ENCODE data around the gene ME3.
"Not testable (repeated sequence)": the region's sequence is repeated elsewhere in the genome, so short reads cannot be mapped to it uniquely, and the experiment has no call there.

ME3 gene

DNA sequence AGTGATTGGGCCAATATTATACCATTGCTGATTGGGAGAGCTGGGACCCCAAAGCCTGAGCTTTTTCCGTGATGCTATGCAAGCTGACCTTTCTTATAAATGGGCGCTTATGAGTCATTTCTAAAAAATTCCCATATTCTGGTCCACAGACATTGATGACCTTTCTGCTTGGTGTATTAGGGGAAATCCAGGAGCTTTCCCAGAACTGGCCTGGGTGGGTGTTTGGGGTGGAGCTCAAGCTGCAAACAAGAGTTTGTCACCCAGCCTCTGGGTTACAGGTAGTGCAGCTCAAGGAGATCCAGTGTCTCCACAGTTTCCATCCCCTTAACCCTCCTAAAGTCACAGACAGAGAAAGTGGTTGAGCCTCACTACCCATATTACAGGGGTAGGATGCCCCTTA, 230.0 kb downstream of the ME3 start:
- no peak for DNase-seq (ENCODE audit: low read depth in 2 of 2, low spot score in 1 of 2)

DNA sequence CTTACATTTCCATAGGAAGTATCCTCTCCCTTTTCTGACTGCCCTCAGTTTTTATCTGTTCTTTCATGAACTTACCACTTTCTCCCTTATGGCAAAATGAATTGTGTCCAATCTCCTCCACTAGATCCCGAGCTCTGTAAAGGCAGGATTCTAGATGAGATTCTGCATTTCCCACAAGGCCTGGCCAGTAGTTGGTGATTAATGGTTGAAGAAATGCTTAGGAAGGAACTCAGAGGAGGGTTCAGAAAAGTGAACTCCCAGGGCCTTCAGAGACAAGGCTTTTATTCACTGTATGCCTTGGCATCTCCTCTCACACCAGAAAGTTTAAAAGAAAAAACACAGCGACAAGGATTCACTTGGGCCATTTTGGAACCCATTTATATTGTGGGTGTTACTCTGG, 231.6 kb downstream of the ME3 start:
- DNase-seq (ENCODE audit: low read depth in 2 of 2, low spot score in 1 of 2): no peak

DNA sequence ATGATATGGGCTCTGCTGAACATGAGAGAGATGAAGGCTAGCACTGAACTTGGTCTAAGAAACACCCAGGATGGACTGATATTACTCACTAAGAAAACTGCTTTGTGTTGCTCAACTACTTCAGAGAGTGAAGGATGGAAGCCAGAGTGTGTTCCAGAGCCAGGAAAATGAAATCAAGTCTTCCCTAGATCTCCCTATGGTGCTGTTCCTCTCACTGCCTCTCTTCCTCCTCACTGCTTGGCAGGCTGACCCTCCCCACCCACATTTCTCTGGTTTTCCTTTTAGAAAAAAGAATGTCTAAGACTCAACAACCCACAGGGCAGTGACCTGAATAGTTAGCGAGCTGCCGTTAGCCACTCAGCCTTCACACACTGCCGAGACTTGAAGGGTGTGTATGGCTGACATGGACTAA, 232.1 kb downstream of the ME3 start:
- no peak for DNase-seq (ENCODE audit: low read depth in 2 of 2, low spot score in 1 of 2)

DNA sequence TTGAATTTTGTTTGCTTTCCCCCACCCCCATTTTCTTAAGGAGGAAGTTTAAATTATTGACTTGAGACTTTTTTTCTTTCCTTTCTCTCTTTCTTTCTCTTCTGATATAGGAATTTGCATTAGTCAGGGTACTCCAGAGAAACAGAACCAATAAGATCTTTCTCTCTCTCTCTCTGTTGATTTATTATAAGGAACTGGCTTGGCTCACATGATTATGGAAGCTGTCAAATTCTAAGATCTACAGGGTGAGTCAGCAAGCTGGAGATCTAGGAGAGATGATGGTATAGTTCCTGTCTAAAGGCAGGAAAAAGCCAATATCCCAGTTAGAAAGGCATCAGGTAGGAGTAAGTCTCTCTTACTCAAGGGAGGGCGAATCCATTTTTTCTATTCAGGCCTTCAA, 233.7 kb downstream of the ME3 start:
- DNase-seq (ENCODE audit: low read depth in 2 of 2, low spot score in 1 of 2): no peak

DNA sequence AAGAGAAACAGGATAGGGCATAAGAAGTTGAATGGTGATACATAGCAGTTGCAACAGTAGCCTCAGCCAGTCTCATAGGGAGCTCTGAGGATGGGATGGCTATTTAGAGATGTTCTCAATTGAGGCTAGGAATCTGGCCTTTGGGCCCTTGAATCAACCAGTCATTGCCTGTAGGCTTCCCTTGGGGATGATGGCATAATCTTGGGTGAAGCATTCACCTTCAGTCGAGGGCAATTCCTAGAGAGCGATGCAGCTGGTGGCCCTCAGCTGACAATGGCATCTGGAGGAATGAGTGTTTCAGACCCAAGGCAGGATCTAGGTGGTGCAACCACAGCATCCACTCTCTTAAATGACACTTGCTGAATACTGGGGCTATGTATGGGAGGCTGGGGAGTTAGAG, 236.7 kb downstream of the ME3 start:
- DNase-seq (ENCODE audit: low read depth in 2 of 2, low spot score in 1 of 2): no peak

DNA sequence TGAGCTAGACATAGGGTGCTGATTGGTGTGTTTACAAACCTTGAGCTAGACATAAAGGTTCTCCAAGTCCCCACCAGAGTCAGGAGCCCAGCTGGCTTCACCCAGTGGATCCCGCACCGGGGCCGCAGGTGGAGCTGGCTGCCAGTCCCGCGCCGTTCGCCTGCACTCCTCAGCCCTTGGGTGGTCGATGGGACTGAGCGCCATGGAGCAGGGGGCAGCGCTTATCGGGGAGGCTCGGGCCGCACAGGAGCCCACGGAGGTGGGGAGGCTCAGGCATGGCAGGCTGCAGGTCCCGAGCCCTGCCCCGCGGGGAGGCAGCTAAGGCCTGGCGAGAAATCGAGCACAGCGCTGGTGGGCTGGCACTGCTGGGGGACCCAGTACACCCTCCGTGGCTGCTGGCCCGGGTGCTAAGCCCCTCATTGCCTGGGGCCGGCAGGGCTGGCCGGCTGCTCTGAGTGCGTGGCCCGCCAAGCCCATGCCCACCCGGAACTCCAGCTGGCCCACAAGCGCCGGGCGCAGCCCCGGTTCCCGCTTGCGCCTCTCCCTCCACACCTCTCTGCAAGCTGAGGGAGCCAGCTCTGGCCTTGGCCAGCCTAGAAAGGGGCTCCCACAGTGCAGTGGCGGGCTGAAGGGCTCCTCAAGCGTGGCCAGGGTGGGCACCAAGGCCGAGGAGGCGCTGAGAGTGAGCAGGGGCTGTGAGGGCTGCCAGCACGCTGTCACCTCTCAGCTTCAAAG, 238.9 kb downstream of the ME3 start:
- DNase-seq (ENCODE audit: low read depth in 2 of 2, low spot score in 1 of 2): not testable (repeated sequence)

DNA sequence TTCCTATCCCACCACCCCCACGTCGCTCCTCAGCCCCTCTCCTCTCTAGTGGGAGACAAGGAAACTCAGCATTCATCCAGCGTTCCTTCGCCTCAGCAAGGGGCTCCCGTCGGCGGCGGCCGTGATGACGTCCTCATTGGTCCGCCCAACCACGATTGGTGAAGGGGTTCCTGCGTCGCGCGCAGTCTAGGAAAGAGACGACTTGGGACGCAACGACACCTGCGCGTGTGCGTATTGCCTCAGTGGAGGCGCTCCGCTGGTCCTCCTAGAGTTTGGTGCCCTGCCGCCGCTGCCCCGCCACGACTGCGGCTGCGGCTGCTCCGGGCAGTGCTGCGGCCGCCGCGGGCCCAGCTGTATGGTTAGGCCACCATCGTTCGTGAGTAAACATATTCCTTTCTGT, 241.2 kb downstream of the ME3 start:
- no peak for DNase-seq (ENCODE audit: low read depth in 2 of 2, low spot score in 1 of 2)

DNA sequence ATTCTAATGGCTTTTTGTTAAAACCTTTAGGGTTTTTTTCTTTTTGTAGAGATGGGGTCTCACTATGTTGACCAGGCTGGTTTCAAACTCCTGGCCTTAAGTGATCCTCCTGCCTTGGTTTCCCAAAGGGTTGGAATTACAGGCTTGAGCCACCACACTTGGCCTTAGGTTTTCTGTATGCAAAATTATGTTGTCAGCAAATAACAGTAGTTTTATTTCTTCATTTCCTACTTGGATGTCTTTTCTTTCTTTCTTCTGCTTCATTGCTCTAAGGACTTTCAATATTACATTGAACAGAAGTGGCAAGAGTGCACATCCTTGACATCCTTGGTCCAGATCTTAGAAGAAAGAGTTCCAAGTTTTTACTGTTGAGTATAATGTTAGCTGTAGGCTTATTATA, 245.0 kb downstream of the ME3 start:
- DNase-seq (ENCODE audit: low read depth in 2 of 2, low spot score in 1 of 2): no peak

DNA sequence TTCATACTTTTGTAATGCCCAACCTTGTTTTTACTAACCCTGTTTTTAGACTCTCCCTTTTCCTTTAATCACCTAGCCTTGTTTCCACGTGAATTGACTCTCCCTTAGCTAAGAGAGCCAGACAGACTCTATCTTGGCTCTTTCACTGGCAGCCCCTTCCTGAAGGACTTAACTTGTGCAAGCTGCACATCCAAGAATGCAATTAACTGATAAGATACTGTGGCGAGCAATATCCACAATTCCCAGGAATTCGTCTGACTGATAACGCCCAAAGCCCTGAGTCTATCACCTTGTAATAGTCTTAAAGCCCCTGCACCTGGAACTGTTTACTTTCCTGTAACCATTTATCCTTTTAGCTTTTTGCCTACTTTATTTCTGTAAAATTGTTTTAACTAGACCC, 248.9 kb downstream of the ME3 start:
- DNase-seq (ENCODE audit: low read depth in 2 of 2, low spot score in 1 of 2): not testable (repeated sequence)

DNA sequence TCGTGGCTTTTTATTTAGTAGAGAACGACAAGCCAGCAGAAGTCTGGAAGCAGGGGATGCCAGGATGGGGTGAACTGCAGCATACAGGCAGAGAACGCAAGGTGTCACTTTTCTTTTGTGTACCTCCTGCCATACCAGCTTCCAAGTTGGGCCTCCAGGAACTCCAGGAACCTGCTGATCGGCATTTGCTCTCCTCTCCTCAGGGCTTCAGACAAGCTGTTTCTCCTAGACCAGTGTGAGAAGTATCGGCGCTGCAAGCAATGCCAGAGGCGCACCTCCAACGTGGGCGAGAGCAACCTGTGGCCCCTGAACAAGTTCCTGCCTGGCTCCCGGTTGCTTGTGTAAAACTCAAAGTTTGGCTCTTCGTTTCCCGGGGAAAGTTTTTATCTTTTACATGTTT, 250.0 kb downstream of the ME3 start:
- DNase-seq (ENCODE audit: low read depth in 2 of 2, low spot score in 1 of 2): no peak

DNA sequence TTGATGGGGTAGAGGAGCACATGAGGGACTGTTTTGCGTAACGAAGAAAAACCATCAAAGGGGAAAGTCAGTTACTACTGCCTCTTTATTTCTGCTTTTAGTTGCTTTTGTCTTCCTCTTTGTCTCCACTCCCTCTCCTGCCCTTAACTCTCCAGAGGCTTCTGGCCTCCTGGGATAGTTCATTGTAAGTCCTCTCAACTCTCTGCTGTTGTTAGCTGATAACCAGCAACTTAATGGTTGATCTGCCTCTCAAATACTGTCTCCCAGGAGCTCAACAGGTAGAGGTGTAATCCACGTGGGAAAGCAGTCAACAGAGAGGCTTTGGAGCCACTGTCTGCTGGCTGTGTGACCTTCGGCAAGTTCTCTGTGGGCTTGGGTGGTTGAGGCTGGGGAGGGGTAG, 250.5 kb downstream of the ME3 start:
- DNase-seq (ENCODE audit: low read depth in 2 of 2, low spot score in 1 of 2): no peak

DNA sequence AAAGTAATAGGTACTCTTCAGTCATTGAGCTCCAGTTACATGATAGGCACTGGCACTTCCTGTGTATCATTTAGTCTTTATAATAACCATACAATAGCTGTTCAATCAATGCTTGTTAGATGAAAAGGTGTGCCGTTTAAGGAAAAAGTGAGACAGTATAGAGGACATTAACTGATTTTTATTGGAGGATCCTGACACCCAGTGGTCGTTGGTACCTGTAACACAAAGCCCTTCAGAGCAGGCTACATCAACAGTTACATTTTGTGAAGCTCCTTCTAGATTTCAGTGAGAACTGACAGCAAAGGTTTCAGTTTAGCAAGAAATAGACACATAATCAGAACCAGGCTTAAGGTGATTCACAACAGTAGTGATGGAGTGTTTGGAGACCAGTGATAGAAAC, 253.5 kb downstream of the ME3 start:
- no peak for DNase-seq (ENCODE audit: low read depth in 2 of 2, low spot score in 1 of 2)

DNA sequence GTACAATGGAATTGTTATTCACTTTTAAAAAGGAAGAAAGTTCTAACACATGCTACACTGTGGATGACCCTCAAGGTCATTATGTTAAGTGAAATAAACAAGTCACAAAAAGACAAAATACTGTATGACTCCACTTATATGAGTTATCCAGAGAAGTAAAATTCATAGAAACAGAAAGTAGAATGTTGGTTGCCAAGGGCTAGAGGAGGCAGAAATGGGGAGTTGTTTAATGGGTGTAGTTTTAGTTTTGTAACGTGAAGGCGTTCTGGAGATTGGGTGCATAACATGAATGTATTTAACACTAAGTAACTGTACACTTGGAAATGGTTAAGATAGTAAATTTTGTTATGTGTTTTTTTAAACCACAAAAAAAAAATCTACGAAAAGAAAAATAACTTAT, 253.9 kb downstream of the ME3 start:
- DNase-seq (ENCODE audit: low read depth in 2 of 2, low spot score in 1 of 2): no peak

DNA sequence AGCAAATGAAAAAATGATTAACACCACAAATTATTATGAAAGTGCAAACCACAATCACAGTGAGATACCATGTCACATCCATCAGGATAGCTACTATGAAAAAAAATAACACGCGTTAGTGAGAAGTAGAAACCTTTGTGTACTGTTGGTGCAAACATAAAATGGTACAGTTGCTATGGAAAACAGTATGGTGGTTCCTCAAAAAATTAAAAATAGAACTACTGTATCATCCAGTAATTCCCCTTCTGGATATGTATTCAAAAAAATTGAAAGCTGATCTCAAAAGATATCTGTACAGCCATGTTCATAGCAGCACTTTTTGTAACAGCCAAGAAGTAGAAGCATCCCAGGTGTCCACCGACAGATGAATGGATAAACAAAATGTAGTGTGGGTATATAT, 254.3 kb downstream of the ME3 start:
- no peak for DNase-seq (ENCODE audit: low read depth in 2 of 2, low spot score in 1 of 2)

DNA sequence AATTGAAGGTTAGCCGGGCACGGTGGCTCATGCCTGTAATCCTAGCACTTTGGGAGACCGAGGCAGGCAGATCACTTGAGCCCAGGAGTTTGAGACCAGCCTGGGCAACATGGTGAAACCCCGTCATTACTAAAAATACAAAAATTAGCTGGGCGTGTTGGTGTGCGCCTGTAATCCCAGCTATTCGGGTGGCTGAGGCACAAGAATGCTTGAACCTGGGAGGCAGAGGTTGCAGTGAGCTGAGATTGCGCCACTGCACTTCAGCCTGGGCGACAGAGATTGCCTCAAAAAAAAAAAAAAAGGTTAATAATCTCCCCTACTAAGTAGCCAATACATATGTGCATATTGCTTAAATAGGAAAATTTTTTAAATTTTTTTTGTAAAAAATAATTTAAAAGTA, 255.5 kb downstream of the ME3 start:
- DNase-seq (ENCODE audit: low read depth in 2 of 2, low spot score in 1 of 2): not testable (repeated sequence)

DNA sequence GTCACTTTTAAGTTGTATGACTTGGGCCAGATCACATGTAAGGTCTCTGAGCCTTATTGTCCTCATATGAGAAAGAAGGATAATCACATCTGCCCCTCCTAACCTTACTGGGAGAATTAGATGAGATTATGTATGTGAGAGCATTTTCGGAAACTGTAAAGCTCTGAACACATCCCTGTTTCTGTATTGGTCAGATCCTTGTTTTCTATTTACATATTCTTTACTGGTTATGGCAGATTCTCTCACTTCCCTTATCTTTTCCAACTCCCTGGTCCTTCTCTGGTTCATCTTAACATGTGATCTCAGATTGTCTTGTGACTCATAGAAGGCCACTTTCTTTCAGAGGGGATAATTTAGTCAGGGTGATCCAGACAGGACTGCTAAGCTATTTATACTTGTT, 255.9 kb downstream of the ME3 start:
- no peak for DNase-seq (ENCODE audit: low read depth in 2 of 2, low spot score in 1 of 2)

DNA sequence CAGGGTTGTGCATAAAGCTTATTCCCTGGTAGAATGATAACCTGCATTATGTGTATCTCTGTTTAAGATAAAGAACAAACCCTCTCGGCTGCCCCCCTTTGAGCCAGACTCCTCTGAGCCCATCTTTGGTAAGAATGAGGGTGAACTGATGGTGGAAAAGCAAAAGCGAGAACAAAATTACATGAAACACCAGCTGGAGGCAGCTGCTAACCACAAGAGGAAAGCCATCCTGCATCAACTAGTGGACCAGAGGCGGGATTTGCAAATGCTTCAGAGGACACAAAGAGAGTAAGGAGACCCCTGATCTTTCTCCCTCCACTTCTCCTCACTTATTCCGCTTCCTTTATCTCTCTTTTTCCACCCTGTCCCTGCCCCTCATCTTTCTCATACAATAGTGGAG, 257.4 kb downstream of the ME3 start:
- no peak for DNase-seq (ENCODE audit: low read depth in 2 of 2, low spot score in 1 of 2)

DNA sequence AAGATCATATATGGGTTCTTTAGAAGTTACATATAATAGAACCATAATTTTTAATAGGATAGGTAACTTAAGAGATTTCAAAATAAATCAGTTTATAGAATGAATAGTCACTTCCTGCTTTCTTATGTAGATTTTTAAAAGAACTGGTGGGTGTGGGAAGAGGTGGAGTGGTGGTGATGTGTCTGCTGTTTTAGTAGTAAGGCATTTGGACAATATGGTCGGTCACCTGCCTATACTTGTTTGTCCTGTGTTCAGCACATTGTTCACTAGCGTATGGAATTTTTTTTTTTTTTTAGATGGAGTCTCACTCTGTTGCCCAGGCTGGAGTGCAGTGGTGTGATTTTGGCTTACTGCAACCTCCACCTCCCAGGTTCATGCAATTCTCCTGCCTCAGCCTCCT, 258.4 kb downstream of the ME3 start:
- DNase-seq (ENCODE audit: low read depth in 2 of 2, low spot score in 1 of 2): no peak

DNA sequence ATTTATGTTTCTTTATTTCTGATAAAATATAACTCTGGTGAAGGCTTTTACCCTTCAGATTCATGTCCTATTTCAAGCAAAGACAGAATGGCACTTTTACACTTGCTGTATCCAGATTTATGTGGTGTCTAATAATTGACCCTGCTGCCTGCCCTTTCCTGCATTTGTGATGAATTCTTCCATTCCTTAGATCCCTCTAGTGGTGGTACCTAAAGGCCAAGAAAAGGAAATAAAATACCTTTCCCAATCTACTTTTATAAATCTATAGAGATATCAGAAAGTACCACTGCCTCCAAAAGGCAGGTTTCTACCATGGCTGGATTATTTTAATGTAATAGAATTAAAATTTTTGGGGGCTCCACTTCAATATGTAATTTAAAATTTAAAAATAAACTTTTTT, 263.6 kb downstream of the ME3 start:
- no peak for DNase-seq (ENCODE audit: low read depth in 2 of 2, low spot score in 1 of 2)

DNA sequence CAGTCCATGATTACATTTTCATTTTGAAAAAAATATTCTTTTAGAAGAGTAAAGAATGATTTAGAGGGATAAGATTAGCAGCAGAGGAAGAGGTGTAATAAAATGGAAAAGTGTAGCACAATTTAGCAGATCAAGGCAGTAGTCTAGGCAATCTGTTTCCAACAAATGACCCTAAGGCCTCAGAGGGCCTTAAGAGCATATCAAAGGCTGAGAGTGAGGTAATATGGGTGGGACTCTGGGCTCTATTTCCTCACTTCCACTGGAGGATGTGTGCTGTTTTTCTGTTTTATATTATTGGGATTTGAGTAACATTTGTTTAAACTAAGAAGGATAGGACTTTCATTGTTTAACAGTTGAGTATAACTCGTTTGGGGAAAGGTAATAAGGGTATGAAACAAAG, 269.0 kb downstream of the ME3 start:
- no peak for DNase-seq (ENCODE audit: low read depth in 2 of 2, low spot score in 1 of 2)

DNA sequence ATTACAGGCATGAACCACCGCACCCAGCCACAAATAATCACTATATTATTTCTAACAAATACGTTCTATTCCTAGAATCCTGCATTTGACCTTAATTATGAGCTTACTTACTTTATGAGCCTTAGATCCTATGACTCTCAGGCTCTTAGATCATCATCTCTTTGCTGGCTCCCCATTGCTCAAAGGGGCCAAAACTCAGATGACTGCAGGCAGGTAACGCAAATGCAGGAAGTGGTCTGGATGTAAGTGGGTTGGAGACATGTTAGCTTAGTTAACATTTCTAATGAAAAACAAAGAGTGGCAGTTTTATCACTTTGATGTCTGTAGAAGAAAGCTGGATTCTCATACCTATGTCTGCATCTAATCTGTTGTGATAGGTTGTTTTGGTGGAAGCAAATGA, 274.3 kb downstream of the ME3 start:
- no peak for DNase-seq (ENCODE audit: low read depth in 2 of 2, low spot score in 1 of 2)

DNA sequence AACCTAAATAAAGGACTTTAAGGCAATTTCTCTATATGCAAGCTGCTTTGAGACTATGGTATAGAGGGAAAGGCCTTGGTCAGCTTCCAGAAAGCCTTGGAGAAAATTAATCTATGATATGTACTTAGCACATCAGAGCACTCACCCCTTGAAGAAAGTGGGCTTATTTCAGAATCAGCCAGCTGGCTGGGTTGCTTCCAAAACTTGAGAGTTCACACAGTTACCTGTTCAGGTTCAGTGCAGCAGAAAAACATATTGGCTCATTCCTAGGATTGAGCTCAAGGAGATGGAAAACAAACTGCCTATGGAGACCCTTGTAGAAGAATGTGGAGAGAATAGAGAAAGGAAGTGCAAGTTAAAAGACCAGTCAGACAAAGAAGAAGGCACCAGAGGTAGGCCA, 275.1 kb downstream of the ME3 start:
- no peak for DNase-seq (ENCODE audit: low read depth in 2 of 2, low spot score in 1 of 2)

DNA sequence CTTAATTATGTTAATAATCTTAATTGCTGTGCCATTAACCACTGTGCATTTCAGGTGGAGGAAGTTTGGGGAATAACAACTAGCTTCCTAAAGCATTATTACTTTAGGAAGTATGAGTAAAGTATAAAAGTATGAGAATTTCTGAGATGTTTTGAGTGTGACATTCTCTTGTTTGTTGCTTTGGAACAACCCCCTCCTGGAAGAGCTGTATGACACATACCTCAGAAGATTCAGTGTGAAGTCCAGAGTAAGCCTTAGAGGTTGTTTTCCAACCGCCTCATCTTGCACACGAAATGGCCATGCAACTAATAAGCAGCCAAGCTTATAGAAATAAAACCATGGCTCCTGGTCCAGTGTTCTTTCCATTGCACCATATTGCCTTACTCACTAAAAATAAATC, 276.0 kb downstream of the ME3 start:
- DNase-seq (ENCODE audit: low read depth in 2 of 2, low spot score in 1 of 2): no peak

DNA sequence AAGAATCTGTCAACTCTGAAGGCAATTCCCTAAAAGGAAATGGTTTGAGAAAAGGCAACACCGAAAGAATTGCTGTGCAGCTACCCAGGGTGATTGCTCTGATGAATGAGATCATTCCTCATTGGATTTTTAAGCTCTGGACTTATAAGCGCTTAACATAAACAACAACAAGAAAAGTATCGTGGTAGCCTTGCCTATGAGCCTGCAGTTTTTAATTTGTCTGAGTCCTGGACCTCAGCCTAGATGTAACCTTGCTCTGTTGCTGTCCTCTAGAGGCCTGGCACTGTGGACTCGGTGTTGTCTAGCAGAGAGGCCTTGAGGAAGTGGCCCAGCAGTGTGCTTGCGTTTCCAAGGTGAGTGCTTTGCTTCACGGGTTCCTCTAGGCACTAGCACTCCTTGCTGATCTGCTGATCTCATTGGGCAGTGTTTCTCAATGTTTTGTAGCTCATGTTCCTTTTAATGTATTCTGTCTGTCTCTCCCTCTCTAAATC, 277.3 kb downstream of the ME3 start:
- DNase-seq (ENCODE audit: low read depth in 2 of 2, low spot score in 1 of 2): no peak

Data from stimulated activated CD8-positive, alpha-beta memory T cell treated with anti-CD3 and anti-CD28 coated beads, Interleukin-4, amount 100 ng/mL, for 4 hours (primary cell).